Natural killer cell (primary cell): ENCODE results near the gene RPSA. TPM values are rescaled to one million over a fixed set of nuclear protein-coding genes. Genes with fewer than 3 reads are reported as not detected.

ENCODE experiments used
- ATAC-seq, 3 donors: fragments of 150-1000 bp in 2 of 3; fragments of 200-7000 bp in 1 of 3; cut with Tn5 transposase; 1 replicate in 1 of 3; 2 replicates in 2 of 3; pipeline ENCODE4 v1.10.0; 2021; ENCODE audit warnings: mild to moderate bottlenecking in 2 of 3, moderate library complexity in 2 of 3
- DNase-seq, 2 donors: peaks; one replicate each; pipeline versions ENCODE4 v3.0.0 to v3.0.0-alpha.2; 2013 to 2021; ENCODE audit warnings: mixed read lengths in 1 of 2
- H3K27ac ChIP-seq: one replicate; pipeline ENCODE4 v1.5.1; 2013; ENCODE audit warnings: mild to moderate bottlenecking, low read length
- H3K27me3 ChIP-seq: one replicate; pipeline ENCODE4 v1.6.1; 2013; ENCODE audit warnings: low read length; ENCODE audit not compliant: control insufficient read depth, insufficient read depth
- H3K36me3 ChIP-seq: one replicate; pipeline ENCODE4 v1.6.1; 2013; ENCODE audit warnings: low read length; ENCODE audit not compliant: control insufficient read depth, insufficient read depth
- H3K4me1 ChIP-seq: one replicate; pipeline ENCODE4 v1.6.1; 2013; ENCODE audit warnings: low read length; ENCODE audit not compliant: control insufficient read depth, insufficient read depth
- H3K4me3 ChIP-seq: one replicate; pipeline ENCODE4 v1.5.1; 2013; ENCODE audit warnings: low read length
- H3K9me3 ChIP-seq: one replicate; pipeline ENCODE4 v1.6.1; 2013; ENCODE audit warnings: low read length; ENCODE audit not compliant: control insufficient read depth, insufficient read depth
- H3K27ac Mint-ChIP-seq, 2 donors: one replicate each; pipeline ENCODE4 v1.8.0; 2022; ENCODE audit warnings: mild to moderate bottlenecking in 2 of 2, mixed read lengths in 2 of 2, moderate library complexity in 1 of 2
- H3K27me3 Mint-ChIP-seq, 2 donors: one replicate each; pipeline ENCODE4 v1.8.0; 2022; ENCODE audit warnings: low read depth in 2 of 2, mixed read lengths in 2 of 2
- H3K36me3 Mint-ChIP-seq: one replicate; pipeline ENCODE4 v1.8.0; 2022; ENCODE audit warnings: mixed read lengths
- H3K4me1 Mint-ChIP-seq, 2 donors: one replicate each; pipeline ENCODE4 v1.8.0; 2022; ENCODE audit warnings: mixed read lengths in 2 of 2
- H3K4me3 Mint-ChIP-seq: one replicate; pipeline ENCODE4 v1.8.0; 2022; ENCODE audit warnings: mild to moderate bottlenecking, moderate library complexity, mixed read lengths
- H3K9me3 Mint-ChIP-seq, 2 donors: one replicate each; pipeline ENCODE4 v1.8.0; 2022; ENCODE audit warnings: mixed read lengths in 2 of 2
- WGBS: methylation state at CpG from one replicate; pipeline ENCODE4 v1.1.7; 2013; ENCODE audit warnings: missing lambda C conversion rate; ENCODE audit not compliant: insufficient coverage; 5-methylcytosine and 5-hydroxymethylcytosine counted together
- intact Hi-C: fragments of 100-400 bp; cut with micrococcal nuclease; formaldehyde crosslinking; loops from one replicate; pipeline ENCODE4 v1.14.2; 2022
- total RNA-seq, 4 donors: library from RNA; stranded (reverse); fragments of 120-200 nt in 1 of 4; gene quantifications; one replicate each; pipeline versions ENCODE4 v1.2.3 to v1.2.4, GENCODE V29; 2013 to 2022
- TF ChIP-seq, protein P1 (sequence below): fragments of 200-600 bp; IDR thresholded peaks from one replicate; pipeline ENCODE4 v1.8.0; 2022; ENCODE audit warnings: antibody characterized with exemption

Gene RPSA
- total RNA-seq, 3 donors from 2014 or later (not counting 1 experiment from before 2014, with no cell fraction given): 737 to 921 (median 821) TPM

DNA sequence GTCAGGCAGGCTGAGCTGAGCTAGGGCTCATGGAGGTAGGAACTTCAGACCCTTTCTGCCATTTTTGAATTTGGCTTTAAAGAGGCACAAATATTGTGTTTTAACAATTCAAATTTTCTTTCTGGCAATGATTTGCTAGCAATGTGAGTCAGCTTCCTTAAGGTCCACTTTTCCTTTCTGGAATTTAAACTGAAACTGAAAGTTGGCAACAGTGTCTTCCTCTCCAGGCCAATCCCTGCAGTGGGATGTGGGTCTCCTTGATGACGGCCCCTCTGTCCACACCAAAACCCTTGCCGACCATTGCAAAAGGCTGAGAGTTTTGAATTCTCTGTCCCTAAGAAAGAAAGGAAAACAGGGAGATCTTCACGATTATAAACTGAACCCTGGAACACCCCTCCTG lies 27.1 kb downstream of the RPSA start:
- no peak for ATAC-seq
- H3K4me1 ChIP-seq: no peaks in the 10 kb centered on the region
- 93% methylated on average over 3 of the region's 3 CpGs for WGBS
- H3K27ac ChIP-seq: no peak overlapping the region
- Mint-ChIP-seq H3K27ac (no peak overlapping the region), H3K4me1 (no peaks in the 10 kb centered on the region), H3K9me3 (no peaks in the 10 kb centered on the region), H3K36me3 (no peaks in the 10 kb centered on the region), H3K4me3 (no peak overlapping the region), H3K27me3 (peaks cover 0 to 9% of the 10 kb centered on the region in 2 donors)
- TF ChIP-seq, protein P1, sequence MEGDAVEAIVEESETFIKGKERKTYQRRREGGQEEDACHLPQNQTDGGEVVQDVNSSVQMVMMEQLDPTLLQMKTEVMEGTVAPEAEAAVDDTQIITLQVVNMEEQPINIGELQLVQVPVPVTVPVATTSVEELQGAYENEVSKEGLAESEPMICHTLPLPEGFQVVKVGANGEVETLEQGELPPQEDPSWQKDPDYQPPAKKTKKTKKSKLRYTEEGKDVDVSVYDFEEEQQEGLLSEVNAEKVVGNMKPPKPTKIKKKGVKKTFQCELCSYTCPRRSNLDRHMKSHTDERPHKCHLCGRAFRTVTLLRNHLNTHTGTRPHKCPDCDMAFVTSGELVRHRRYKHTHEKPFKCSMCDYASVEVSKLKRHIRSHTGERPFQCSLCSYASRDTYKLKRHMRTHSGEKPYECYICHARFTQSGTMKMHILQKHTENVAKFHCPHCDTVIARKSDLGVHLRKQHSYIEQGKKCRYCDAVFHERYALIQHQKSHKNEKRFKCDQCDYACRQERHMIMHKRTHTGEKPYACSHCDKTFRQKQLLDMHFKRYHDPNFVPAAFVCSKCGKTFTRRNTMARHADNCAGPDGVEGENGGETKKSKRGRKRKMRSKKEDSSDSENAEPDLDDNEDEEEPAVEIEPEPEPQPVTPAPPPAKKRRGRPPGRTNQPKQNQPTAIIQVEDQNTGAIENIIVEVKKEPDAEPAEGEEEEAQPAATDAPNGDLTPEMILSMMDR: no peak
- DNase-seq: no peak
- no peaks in the 10 kb centered on the region for H3K36me3 ChIP-seq
- H3K4me3 ChIP-seq: no peak overlapping the region
- H3K9me3 ChIP-seq: no peaks in the 10 kb centered on the region
- intact Hi-C loops: no loop called here
- no peaks in the 10 kb centered on the region for H3K27me3 ChIP-seq

DNA sequence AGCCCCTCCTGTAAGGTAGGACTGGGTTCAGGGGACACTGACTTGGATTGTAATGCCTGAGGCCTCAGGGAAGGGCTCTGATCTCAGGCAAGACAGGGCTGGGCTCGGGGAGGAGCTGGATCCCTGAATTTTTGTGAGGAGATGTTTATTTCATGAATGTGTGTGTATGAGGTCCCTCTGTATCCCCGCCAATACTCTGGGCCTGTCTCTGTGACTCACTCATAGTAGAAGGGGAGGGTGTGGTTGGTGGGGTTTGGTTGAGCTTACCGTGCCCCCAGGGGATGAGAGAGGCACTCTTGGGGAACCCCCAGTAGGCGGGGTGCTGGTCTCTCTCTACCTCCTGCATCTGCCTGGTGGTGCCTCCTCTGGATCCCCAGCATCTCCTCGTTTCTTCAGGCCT lies 28.1 kb downstream of the RPSA start:
- Mint-ChIP-seq H3K36me3 (no peaks in the 10 kb centered on the region), H3K27ac (no peak overlapping the region), H3K9me3 (no peaks in the 10 kb centered on the region), H3K27me3 (peaks cover 0 to 6% of the 10 kb centered on the region in 2 donors), H3K4me3 (no peak overlapping the region), H3K4me1 (no peaks in the 10 kb centered on the region)
- H3K27ac ChIP-seq: no peak overlapping the region
- TF ChIP-seq, protein P1: no peak
- WGBS: 75% methylated on average over 4 of the region's 5 CpGs
- H3K4me1 ChIP-seq: no peaks in the 10 kb centered on the region
- no peaks in the 10 kb centered on the region for H3K27me3 ChIP-seq
- intact Hi-C loops: no loop called here
- no peaks in the 10 kb centered on the region for H3K9me3 ChIP-seq
- ATAC-seq (no peak), DNase-seq (no peak)
- no peak overlapping the region for H3K4me3 ChIP-seq
- no peaks in the 10 kb centered on the region for H3K36me3 ChIP-seq

DNA sequence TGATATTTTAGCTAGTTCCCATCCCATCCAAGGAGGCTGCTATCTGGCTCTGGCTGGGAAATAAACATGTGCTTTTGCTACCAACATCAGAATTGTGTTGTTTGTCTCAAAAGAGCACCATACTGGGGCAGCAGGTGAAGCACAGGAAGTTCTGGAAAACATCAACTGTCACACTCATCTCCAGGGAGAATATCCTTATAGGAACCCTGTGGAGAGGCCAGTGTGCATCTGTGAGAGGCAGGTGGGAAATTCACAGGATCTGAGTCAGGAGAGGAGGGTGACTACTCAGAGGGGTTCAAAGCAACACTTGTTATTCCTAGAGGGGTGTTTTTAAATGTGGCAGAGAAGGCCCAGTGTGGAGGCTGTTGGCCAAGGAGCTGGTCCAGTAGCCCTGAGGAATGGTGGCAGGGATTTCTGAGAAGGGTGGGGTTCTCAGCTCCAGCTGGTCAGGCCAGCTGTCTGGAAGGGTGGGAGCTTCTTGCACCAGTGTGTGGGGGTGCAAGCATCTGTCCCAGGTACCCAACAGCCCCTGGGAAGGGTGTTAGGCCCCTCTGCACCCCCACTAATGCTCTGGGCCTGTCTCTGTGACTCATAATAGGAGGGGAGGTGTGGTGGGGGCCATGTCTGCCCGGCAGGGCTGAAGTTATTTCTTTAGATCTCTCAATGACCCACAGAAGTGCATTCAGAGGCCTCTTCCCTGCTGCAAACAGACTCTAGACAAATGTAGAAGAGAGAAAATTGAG lies 28.7 kb downstream of the RPSA start:
- no peaks in the 10 kb centered on the region for H3K36me3 ChIP-seq
- Mint-ChIP-seq H3K27ac (no peak overlapping the region), H3K9me3 (no peaks in the 10 kb centered on the region), H3K36me3 (no peaks in the 10 kb centered on the region), H3K27me3 (peaks cover 0 to 6% of the 10 kb centered on the region in 2 donors), H3K4me3 (no peak overlapping the region), H3K4me1 (no peaks in the 10 kb centered on the region)
- whole genome bisulfite sequencing: no CpG with 5 or more reads among the region's 1 CpG
- DNase-seq: no peak
- no peaks in the 10 kb centered on the region for H3K4me1 ChIP-seq
- ATAC-seq: no peak
- no peaks in the 10 kb centered on the region for H3K27me3 ChIP-seq
- intact Hi-C loops: no loop called here
- TF ChIP-seq, protein P1: no peak
- H3K9me3 ChIP-seq: no peaks in the 10 kb centered on the region
- H3K4me3 ChIP-seq: no peak overlapping the region
- H3K27ac ChIP-seq: no peak overlapping the region

DNA sequence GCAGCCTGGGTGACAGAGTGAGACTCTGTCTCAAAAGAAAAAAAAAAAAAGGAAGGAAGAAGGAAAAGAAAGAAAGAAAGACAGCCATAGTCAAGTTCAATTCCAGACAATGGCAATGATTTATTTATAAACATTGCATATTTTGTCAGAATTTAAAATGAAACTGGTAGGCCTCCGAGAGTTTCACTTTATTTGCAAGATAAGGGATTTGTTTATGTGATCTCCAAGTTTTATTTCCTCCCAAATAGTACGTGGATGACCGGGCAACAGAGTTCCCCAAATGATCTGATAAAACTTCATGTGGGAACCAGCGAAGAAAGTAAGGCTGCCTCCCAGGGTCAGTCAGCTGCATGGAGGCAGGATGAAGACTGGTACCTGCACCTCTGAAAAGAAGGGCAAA lies 32.4 kb downstream of the RPSA start:
- Histone ChIP-seq H3K4me1 (no peaks in the 10 kb centered on the region), H3K36me3 (no peaks in the 10 kb centered on the region), H3K4me3 (no peak overlapping the region), H3K27me3 (no peaks in the 10 kb centered on the region), H3K9me3 (no peaks in the 10 kb centered on the region), H3K27ac (no peak overlapping the region)
- Mint-ChIP-seq H3K27me3 (no peaks in the 10 kb centered on the region), H3K27ac (no peak overlapping the region), H3K4me1 (no peaks in the 10 kb centered on the region), H3K9me3 (no peaks in the 10 kb centered on the region), H3K4me3 (no peak overlapping the region), H3K36me3 (no peaks in the 10 kb centered on the region)
- ATAC-seq: no peak
- TF ChIP-seq, protein P1: no peak
- intact Hi-C loops: no loop called here
- 88% methylated on average over 4 of the region's 4 CpGs for WGBS
- no peak for DNase-seq
